ENCODE data around the gene CES5A. TPM values are rescaled to one million over a fixed set of nuclear protein-coding genes. Genes with fewer than 3 reads are reported as not detected.
"Not testable (repeated sequence)": the region's sequence is repeated elsewhere in the genome, so short reads cannot be mapped to it uniquely, and the experiment has no call there.

CES5A gene
- total RNA-seq, 2 experiments from 2014 or later, result not detected

DNA sequence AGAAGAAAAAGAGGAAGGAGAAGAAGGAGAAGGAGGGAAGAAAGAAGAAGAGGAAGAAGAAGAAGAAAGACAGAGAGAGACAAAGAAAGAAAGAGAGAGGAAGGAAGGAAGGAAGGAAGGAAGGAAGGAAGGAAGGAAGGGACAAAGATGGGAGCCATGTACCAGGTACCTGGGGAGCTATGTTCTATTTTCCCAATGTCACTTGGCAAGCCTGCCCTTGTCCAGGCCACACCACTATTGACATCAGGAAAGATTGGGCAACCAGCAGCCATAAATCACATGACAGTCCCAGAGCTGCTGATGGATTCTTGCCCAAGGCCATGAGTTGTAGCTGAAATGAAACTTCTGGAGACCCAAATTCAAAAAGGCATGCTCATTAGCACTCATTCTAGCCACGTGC, 39.6 kb downstream of the CES5A start:
- no peak overlapping the region for H3K27ac Mint-ChIP-seq
- intact Hi-C loops (cut with micrococcal nuclease), result no loop called here

DNA sequence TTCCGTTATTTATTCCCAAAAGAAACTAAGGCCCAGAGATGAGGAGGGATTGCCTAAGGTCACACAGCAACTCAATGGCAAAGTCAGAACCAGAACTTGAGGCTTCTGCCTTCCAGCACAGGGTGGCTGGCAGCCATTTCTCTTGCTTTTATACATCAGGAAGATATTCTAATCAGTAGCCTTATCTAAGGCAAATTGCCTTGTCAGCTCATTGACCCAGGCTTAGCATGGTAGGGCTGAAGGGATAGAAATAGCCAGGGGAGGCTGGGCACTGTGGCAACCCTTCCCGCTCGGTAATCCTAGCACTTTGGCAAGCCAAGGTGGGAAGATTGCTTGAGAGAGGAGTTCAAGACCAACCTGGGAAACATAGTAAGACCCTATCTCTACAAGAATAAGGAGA, 40.0 kb downstream of the CES5A start:
- H3K27me3 Mint-ChIP-seq; POLR2A ChIA-PET; H3K36me3 Mint-ChIP-seq; DNase-seq; H3K4me3 Mint-ChIP-seq; H3K9me3 Mint-ChIP-seq; intact Hi-C loops (cut with micrococcal nuclease); H3K27ac Mint-ChIP-seq; H3K4me1 Mint-ChIP-seq (ENCODE audit: low read depth): not testable (repeated sequence)
- CTCF ChIA-PET, result interaction anchor here (1.0 kb wide), 1 partner anchor 370 kb away, joined by 3 read pairs; no protein-coding TSS in a partner anchor

More for the DNA sequence above, 39.6 kb downstream of the CES5A start:
- Mint-ChIP-seq H3K9me3 (no peaks in the 10 kb centered on the region), H3K4me1 (ENCODE audit: low read depth) (no peaks in the 10 kb centered on the region), H3K36me3 (no peaks in the 10 kb centered on the region), H3K27me3 (peaks cover 9% of the 10 kb centered on the region), H3K4me3 (no peak overlapping the region)
- ChIA-PET POLR2A (no interaction called here), CTCF (interaction anchor here (1.0 kb wide), 1 partner anchor 371 kb away, joined by 3 read pairs; no protein-coding TSS in a partner anchor)
- DNase-seq, result no peak

DNA sequence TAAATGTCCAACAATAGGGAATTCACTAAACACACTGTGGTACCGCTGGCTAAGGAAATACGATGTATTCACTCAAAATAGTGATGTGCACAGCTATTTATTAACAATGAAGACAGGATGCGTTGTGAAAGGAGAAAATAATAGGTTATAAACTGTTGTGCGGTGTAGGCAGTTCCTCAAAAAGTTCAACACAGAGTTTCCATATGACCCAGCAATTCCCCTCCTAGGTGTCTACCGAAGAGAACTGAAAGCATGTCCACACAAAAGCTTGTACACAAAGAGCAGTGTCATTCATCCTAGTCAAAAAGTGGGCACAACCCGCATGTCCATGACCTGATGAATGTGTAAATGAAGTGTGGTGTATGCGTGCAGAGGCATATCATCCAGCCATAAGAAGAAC, 41.1 kb downstream of the CES5A start:
- Mint-ChIP-seq H3K27ac (no peak overlapping the region), H3K4me1 (ENCODE audit: low read depth) (no peaks in the 10 kb centered on the region), H3K36me3 (no peaks in the 10 kb centered on the region), H3K27me3 (peaks cover 6% of the 10 kb centered on the region), H3K4me3 (no peak overlapping the region), H3K9me3 (no peaks in the 10 kb centered on the region)
- ChIA-PET POLR2A (no interaction called here), CTCF (no interaction called here)
- intact Hi-C loops (cut with micrococcal nuclease), result no loop called here
- DNase-seq, result no peak

DNA sequence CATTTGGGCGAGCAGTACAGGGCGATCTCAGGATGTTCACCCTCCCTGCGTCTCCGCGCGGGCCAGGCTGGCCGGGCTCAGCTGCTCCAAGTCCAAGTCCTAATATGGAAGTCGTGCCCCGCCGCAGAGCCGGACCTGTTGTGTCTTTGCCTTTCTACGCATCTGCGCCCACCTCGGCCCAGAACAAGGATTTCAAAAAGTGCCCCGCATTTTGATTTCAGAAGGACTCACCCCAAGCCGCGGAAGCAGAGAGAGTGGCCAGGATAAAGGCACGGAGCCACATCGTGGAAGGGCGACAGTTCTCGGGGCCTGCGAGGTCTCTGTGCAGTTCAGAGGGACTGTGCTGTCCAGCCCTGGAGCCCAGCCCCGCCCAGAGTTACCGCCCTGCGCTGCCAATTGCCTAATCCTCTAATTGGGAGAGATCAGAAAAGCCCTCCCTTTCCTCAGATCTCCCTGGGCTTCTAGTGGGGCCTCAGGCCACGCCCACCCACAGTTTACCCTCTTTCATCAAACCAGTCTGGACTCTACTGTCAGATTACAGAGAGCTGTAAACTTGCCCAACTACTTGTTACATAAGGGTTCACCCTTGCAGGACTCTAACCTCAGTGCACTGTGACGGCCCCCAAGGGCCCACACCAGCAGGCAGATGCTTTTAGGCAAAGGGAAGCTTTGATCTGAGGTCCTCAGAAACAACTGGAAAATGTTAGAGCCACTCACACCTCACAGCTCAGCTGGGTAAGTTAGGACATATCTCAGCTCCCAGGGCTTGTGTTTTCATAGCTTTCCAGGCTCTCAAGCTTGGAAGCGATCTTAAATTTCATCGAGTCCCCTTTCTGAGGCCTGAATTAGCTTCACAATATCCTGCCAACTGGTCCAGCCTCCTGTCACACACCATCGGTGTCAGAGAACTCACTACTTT, 42.1 kb downstream of the CES5A start, which contains the start of gene CES1:
Gene CES1 (minus strand): TSS at position 324 of the 919 bp plus-strand sequence. CDS start 41 bp downstream, at position 283.
- Mint-ChIP-seq H3K4me3 (no peak within 1 kb of the TSS), H3K9me3 (no peaks in the 10 kb centered on the region), H3K27me3 (peaks cover 6% of the 10 kb centered on the region), H3K36me3 (no peaks in the 10 kb centered on the region), H3K27ac (no peak within 1 kb of the TSS), H3K4me1 (ENCODE audit: low read depth) (no peaks in the 10 kb centered on the region)
- DNase-seq, result no peak
- CTCF ChIA-PET, result no interaction called here
- intact Hi-C loops (cut with micrococcal nuclease), result no loop called here
- POLR2A ChIA-PET, result no interaction called here

DNA sequence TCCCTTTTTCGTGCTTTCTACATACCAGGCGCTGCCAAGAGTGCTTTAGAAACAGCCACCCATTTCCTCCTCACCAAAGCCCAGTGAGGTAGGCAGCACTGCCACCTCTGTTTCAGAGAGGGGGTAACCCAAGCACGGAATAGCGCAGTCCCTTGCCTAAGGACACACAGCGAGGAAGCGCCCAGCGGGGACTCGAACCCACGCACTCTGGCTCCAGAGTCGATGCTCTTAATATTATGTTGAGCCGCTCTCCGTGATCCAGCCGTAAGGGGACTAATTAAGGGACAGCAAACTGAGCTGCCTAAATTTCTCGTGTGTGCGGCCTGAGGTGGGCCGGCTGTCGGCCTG, 42.8 kb downstream of the CES5A start:
- intact Hi-C loops (cut with micrococcal nuclease), result no loop called here
- POLR2A ChIA-PET, result no interaction called here

DNA sequence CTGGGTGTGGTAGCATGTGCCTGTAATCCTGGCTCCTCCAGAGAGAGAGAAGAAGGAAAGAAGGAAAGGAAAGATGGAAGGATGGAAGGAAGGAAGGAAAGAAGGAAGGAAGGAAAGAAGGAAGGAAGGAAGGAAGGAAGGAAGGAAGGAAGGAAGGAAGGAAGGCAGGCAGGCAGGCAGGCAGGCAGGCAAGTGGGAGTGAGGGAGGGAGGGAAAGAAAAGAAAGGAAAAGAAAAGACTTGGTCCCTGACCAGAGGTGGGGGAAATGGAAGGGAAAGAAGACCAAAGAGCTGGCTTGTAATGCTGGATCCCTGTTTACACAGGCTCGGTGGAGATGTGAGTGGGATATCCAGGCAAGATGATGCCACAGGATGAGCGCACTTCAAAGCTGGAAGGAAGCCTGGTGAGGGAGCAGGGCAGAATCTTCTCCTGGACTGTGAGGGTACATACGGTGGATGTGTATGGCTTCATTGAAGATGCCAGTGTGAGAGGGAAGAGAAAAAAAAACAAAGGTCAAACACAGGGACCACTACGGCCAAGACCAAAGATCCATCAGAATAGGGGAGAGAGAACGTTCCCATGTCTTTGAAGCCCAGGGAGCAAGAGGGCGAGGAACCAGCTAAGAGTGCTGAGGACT, 44.4 kb downstream of the CES5A start:
- POLR2A ChIA-PET, result no interaction called here
- intact Hi-C loops (cut with micrococcal nuclease), result no loop called here
- Mint-ChIP-seq H3K27me3 (peaks cover 6% of the 10 kb centered on the region), H3K9me3 (no peaks in the 10 kb centered on the region), H3K4me1 (ENCODE audit: low read depth) (no peaks in the 10 kb centered on the region), H3K27ac (no peak overlapping the region), H3K4me3 (no peak overlapping the region), H3K36me3 (no peaks in the 10 kb centered on the region)
- no peak for DNase-seq
- CTCF ChIA-PET, result no interaction called here

More for the DNA sequence above, 42.8 kb downstream of the CES5A start:
- no peaks in the 10 kb centered on the region for H3K36me3 Mint-ChIP-seq
- DNase-seq, result no peak
- H3K4me1 Mint-ChIP-seq (ENCODE audit: low read depth), result no peaks in the 10 kb centered on the region
- H3K4me3 Mint-ChIP-seq, result no peak overlapping the region
- CTCF ChIA-PET, result no interaction called here
- H3K27ac Mint-ChIP-seq, result no peak overlapping the region
- no peaks in the 10 kb centered on the region for H3K9me3 Mint-ChIP-seq
- H3K27me3 Mint-ChIP-seq, result peaks cover 6% of the 10 kb centered on the region

DNA sequence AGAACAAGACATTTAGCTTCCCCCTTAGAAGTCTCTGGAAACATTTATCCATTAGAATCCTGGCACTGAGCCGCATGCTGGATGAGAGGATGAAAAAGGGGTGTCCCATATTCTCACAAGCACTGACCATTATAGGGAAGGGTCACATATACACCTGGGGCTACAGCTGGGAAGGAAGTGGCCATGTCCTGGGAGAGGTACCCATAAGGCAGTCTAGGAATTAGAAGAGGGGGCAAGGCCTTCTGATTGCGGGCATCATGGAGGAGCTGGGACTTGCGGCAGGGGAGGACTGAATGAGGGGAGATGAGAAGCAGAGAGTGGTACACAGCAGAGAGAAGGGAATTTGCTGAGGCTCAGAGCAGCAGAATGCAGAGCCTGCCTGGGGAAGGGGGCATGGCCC, 45.9 kb downstream of the CES5A start:
- H3K27ac Mint-ChIP-seq; H3K4me1 Mint-ChIP-seq (ENCODE audit: low read depth); DNase-seq; intact Hi-C loops (cut with micrococcal nuclease); H3K9me3 Mint-ChIP-seq; H3K27me3 Mint-ChIP-seq; H3K36me3 Mint-ChIP-seq; H3K4me3 Mint-ChIP-seq; POLR2A ChIA-PET; CTCF ChIA-PET: not testable (repeated sequence)

DNA sequence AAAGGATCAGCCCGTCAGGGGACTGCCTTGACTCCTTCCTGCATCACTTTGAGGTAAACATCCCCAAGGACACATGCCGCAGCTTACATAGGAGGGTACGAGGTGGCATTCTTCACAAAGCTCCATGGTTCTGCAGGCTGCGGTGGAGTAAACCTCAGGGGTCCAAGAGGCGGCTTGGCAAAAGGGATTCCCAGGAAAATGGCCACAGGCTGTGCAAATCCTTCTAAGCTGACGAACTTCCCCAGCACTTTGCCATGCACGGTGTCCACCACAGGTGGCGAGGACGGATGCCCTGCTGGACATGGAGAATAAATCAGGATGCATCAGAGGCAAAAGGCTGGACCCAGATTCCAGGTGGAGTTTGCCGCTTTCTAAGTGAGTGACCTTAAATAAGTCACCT, 46.5 kb downstream of the CES5A start:
- CTCF ChIA-PET, result no interaction called here
- DNase-seq, result no peak
- Mint-ChIP-seq H3K36me3 (no peaks in the 10 kb centered on the region), H3K9me3 (no peaks in the 10 kb centered on the region), H3K4me1 (ENCODE audit: low read depth) (no peaks in the 10 kb centered on the region), H3K4me3 (no peak overlapping the region), H3K27ac (no peak overlapping the region), H3K27me3 (peaks cover 4% of the 10 kb centered on the region)
- POLR2A ChIA-PET, result no interaction called here
- intact Hi-C loops (cut with micrococcal nuclease), result no loop called here

DNA sequence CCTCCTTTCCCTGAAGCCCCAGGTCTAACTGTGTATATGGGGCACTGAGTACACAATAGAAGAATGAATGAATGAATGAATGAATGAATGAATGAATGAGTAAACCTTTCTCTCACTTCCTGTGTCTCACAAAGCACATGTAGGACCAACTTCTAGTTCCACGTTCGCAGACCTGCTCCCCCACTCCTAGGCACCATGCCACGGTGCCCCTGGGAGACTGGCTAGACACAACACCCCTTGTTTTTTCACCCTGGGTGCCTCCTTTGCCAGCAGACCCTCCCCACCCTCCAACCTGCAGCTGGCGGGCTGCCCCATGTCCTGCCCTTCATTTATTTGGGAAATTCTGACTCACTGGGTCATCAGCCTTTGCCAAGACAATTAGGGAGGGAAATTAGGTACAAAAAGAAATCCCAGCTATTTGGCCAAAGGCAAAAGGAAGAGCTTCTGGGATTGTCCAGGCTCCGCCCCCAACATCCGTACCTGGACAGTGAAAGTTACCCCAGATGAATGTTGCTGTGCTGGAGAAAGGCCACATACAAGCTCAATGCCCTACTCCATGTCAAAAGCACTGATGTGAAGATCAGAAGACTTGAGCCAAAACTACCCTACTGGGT, 50.0 kb downstream of the CES5A start:
- CTCF ChIA-PET, result no interaction called here
- intact Hi-C loops (cut with micrococcal nuclease), result no loop called here
- no peaks in the 10 kb centered on the region for H3K36me3 Mint-ChIP-seq
- DNase-seq, result no peak
- H3K27ac Mint-ChIP-seq, result no peak overlapping the region
- no peak overlapping the region for H3K4me3 Mint-ChIP-seq
- no peaks in the 10 kb centered on the region for H3K9me3 Mint-ChIP-seq
- POLR2A ChIA-PET, result no interaction called here
- H3K27me3 Mint-ChIP-seq, result peaks cover 3% of the 10 kb centered on the region
- no peaks in the 10 kb centered on the region for H3K4me1 Mint-ChIP-seq (ENCODE audit: low read depth)

DNA sequence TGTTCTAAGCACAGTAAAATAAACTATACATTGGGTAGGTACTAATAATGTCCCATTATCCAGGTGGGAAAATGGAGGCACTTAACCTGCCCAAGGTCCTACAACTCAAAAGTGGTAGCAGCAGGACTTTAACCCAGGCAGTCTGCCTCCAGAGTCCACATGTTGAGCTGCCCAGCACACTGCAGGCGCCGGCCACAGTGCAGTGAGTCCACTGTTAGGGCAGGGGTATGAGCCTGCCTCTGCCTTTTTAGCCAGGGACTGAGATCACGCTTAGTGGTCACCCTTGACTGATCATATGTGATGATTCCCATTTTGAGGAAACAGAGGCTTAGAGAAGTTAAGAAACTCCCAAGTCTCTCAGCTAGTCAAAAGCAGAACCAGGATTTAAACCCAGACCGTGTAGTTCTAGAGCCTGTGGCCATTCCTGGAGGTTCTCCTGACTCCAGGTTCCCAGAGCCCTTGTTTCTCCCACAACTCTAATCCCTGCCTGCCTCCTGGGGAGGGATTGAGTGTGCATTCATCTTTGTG, 50.6 kb downstream of the CES5A start:
- POLR2A ChIA-PET, result no interaction called here

DNA sequence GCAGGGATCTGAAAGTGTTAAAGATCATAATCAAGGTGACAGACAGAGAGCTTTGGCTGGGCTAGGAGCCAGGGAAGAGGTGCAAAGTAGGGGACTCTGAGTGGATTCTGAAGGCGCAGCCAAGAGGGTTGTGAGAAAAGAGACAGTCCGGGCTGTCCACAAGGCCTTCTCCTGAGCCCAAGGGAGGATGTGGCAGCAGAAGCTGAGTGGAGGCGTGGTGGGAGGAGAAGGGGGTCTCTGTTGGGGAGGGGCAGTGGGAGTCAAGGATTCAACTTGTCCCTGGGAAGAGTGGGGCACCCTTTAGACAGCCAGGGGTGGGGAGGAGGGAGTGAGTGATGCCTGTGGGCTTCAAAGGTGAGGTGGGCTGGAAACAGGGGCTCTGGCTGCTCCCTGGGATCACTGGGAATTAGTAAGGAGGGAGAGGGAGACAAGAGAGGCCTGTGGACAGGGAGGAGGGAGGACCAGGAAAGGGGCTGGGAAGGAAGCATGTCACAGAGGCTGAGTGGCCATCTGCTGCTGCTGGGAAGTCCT, 52.8 kb downstream of the CES5A start:
- Mint-ChIP-seq H3K27me3 (peaks cover 8% of the 10 kb centered on the region), H3K4me3 (no peak overlapping the region), H3K9me3 (no peaks in the 10 kb centered on the region), H3K36me3 (no peaks in the 10 kb centered on the region), H3K27ac (no peak overlapping the region), H3K4me1 (ENCODE audit: low read depth) (no peaks in the 10 kb centered on the region)
- intact Hi-C loops (cut with micrococcal nuclease), result no loop called here
- ChIA-PET POLR2A (no interaction called here), CTCF (no interaction called here)
- DNase-seq, result no peak

More for the DNA sequence above, 50.6 kb downstream of the CES5A start:
- Mint-ChIP-seq H3K9me3 (no peaks in the 10 kb centered on the region), H3K4me1 (ENCODE audit: low read depth) (no peaks in the 10 kb centered on the region), H3K4me3 (no peak overlapping the region), H3K27me3 (peaks cover 4% of the 10 kb centered on the region), H3K36me3 (no peaks in the 10 kb centered on the region), H3K27ac (no peak overlapping the region)
- intact Hi-C loops (cut with micrococcal nuclease), result no loop called here
- DNase-seq, result no peak
- CTCF ChIA-PET, result no interaction called here

DNA sequence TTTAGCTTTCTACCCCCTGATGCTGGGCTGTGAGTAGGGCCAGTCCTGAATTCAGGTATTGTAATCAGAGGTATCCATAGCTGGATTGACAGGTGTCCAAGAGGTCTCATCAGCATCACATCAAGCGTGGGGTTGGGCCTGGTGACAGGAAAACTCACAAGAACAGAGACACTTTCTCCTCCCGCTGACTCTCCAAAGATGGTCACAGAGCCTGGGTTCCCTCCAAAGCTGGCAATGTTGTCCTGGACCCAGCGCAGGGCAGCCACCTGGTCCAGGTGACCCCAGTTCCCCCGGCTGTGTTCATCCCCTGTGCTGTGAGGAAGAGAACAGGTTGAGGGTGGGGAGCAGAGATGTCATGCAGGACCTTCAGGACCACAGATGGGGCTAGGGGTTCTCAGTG, 54.0 kb downstream of the CES5A start:
- DNase-seq, result no peak
- H3K4me1 Mint-ChIP-seq (ENCODE audit: low read depth), result no peaks in the 10 kb centered on the region
- H3K9me3 Mint-ChIP-seq, result no peaks in the 10 kb centered on the region
- H3K27ac Mint-ChIP-seq, result no peak overlapping the region
- no peaks in the 10 kb centered on the region for H3K36me3 Mint-ChIP-seq
- peaks cover 15% of the 10 kb centered on the region for H3K27me3 Mint-ChIP-seq
- intact Hi-C loops (cut with micrococcal nuclease), result no loop called here
- ChIA-PET CTCF (no interaction called here), POLR2A (no interaction called here)
- H3K4me3 Mint-ChIP-seq, result no peak overlapping the region

Measured in activated CD4-positive, alpha-beta memory T cell treated with anti-CD3 and anti-CD28 coated beads for 36 hours (primary cell).